Astrocyte of the cerebellum (primary cell): Measurements from ENCODE around the gene JMJD4.

ENCODE experiments used
- DNase-seq: peaks from one replicate; pipeline ENCODE4 v3.0.0-alpha.2; 2011; ENCODE audit warnings: low read depth
- H3K4me3 ChIP-seq: 2 replicates; pipeline ENCODE4 v1.5.1; 2011; ENCODE audit warnings: mild to moderate bottlenecking, low read depth, low read length, moderate library complexity
- in situ Hi-C: cut with HindIII; loops from 2 replicates; pipeline ENCODE4 v1.10.0; 2017; ENCODE audit warnings: low sequenced_read_pairs
- TF ChIP-seq, protein P1 (sequence below): IDR thresholded peaks from 2 replicates; pipeline ENCODE4 v1.5.1; 2012; ENCODE audit warnings: low read length, low read depth, moderate library complexity, mild to moderate bottlenecking; ENCODE audit errors: missing control alignments

Gene JMJD4

DNA sequence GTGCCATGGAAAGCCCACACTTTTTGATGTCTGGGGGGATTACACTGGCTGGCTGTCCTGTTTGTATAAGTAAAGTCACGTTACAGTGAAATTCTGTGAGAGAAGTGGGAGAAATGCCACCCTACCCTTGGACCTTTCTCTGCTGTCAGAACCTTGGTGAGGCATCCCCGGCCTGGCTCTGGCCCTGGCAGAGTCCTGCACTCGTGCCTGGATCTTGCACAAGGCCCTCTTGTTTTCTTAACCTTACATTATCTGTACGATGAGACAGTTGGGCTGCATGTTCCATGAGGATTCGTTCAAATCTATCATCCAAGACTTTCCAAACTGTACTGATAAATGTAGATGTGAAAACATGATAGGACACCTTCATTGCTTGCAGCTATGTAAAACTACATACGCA lies 11.6 kb upstream of the JMJD4 start:
- TF ChIP-seq, protein P1, sequence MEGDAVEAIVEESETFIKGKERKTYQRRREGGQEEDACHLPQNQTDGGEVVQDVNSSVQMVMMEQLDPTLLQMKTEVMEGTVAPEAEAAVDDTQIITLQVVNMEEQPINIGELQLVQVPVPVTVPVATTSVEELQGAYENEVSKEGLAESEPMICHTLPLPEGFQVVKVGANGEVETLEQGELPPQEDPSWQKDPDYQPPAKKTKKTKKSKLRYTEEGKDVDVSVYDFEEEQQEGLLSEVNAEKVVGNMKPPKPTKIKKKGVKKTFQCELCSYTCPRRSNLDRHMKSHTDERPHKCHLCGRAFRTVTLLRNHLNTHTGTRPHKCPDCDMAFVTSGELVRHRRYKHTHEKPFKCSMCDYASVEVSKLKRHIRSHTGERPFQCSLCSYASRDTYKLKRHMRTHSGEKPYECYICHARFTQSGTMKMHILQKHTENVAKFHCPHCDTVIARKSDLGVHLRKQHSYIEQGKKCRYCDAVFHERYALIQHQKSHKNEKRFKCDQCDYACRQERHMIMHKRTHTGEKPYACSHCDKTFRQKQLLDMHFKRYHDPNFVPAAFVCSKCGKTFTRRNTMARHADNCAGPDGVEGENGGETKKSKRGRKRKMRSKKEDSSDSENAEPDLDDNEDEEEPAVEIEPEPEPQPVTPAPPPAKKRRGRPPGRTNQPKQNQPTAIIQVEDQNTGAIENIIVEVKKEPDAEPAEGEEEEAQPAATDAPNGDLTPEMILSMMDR = no peak

DNA sequence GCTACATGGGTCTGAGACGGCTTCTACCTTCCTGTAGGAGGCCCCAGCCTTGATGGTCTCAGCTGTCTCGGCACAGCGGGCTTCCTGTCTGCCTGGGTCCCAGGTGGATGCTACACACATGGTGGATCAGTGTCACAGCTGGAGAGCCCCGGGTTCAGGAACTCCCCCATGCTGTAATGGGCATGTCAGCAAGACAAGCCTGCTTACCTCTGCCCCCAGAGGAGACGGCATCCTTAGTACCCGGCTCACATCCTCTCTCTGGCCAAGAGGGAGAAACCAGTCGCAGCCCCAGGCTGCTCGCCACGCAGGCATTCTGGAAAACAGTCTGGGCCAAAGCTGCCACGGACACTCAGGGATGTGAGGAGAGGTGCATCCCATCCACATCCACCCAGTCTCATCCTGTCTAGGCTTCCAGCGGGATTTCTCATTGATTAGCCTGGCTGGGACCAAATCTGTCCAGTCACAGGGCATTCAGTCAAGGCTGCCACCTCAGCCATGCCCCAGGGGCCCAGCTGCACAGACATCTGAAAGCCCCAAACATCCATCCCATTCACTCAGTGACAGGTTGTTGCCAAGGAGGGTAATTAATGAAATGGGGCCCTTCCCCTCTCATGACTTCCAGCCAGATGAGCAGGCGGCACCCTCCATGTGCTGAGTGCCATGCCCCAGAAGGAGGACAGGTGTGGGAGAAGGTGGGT lies 10.6 kb upstream of the JMJD4 start:
- no peak for DNase-seq
- in situ Hi-C loops = no loop called here
- TF ChIP-seq, protein P1 = no peak
- no peak overlapping the region for H3K4me3 ChIP-seq

More for the DNA sequence above, 11.6 kb upstream of the JMJD4 start:
- in situ Hi-C loops = no loop called here
- no peak for DNase-seq
- no peak overlapping the region for H3K4me3 ChIP-seq

DNA sequence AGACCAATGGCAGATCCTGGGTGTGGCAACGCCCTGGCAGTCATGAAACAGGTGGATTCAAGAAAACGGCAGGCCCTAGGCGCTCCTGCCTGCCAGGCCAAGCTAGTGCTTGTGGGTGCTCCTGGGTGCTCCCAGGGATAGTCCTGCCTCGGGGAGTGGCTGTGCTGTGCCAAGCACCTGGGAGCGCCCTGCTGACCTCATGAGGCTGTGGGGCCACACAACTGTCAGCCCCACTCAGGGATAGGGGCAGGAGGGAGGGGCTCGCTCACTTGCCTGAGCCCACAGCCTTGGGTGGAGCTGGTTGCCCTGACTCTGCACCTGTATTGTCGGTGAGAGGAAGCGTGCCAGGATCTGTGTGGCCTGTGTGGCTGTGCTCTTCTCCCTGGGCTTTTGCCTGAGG lies 9.6 kb upstream of the JMJD4 start:
- in situ Hi-C loops = no loop called here
- no peak for DNase-seq
- H3K4me3 ChIP-seq = no peak overlapping the region
- TF ChIP-seq, protein P1 = no peak

DNA sequence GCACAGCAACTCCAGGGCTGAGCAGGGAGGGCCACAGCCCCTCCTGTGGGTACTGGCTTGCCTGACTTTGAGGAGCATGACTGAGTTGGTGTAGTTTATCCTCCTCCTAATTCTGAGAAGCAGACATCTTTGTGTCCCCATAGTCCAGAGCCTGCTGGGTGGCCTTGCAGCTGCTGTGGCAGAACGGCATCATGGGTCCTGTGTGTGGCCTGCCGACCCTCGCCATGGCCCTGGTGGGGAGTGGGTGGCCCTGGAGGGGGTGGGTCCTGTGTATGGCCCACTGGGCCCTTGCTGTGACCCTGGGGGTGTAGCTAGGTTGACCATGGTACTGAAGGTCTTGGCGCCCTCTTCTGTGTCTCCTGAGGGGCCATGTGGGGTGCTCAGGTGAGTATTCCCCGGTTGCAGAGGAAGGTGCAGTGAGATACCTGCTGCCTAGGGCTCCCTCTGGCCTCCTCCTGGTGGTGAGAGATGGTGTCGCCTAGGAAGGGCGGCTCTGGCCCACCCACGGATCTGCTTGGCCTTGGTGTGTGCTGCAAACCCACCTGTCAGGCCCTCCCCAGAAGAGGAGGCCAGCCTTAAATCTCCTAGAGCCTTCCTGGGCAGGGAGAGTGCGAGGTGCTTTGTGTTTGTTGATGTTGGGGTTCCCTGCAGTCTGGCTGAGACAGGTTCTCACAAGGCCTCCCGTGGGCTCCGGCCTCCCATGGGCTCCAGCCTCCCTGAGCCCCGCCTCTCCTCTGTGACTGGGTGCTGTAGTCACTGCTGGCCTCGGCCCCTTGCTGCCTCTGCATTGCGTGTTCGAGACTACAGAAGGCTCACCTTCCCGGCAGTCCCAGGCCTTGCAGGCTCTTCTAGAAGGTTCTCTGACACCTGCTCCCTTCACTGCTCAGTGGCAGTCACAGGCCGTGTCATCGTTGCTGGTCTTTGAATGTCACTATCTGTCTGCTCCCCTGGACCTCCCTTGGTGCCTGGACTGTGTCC lies 7.9 kb upstream of the JMJD4 start:
- in situ Hi-C loops = no loop called here
- no peak overlapping the region for H3K4me3 ChIP-seq
- TF ChIP-seq, protein P1 = no peak

DNA sequence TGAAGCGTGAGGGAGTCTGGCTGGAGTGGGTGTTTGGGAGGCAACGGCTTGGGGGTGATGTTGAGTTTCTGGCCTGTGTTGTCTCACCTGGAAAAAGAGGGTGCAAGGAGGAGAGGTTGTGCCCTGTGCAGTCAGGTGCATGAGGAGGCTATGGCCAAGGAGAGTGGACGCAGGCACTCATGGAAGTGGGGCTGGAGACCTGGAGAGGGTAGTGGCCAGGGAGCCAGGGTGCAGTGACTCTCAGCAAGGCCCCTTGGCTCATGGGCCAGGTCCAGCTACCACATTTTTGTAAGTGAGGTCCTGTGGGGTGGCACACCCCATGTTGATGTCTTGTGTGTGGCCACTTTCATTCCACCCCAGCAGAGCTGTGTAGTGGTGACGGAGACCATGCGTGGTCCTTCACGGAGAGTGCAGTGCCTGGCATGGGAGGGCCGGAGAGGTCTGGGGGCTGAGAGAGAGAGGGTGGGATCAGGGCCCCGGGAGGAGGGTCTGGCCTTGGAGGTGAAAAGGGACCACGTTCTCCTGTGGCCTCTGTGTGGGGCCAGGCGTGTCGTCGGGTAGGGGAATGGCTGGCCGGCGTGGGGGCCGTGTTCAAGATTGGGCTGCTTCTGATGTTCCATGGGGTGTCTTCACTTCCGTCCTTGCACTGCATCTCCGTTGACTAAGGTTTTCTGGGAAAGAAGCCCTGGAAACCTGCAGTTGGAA lies 6.2 kb upstream of the JMJD4 start:
- in situ Hi-C loops = no loop called here

More for the DNA sequence above, 7.9 kb upstream of the JMJD4 start:
- no peak for DNase-seq

More for the DNA sequence above, 6.2 kb upstream of the JMJD4 start:
- DNase-seq = no peak
- no peak overlapping the region for H3K4me3 ChIP-seq
- TF ChIP-seq, protein P1 = no peak
